T-helper 22 cell (primary cell): ENCODE results near the gene RPAP3.

Source experiments
- DNase-seq: peaks from one replicate; pipeline ENCODE4 v3.0.0-alpha.2; 2020; ENCODE audit warnings: low read depth

Gene RPAP3

GRCh38 chr12:47743311-47743860 is 37.6 kb upstream of the RPAP3 start:
- no peak for DNase-seq

DNA sequence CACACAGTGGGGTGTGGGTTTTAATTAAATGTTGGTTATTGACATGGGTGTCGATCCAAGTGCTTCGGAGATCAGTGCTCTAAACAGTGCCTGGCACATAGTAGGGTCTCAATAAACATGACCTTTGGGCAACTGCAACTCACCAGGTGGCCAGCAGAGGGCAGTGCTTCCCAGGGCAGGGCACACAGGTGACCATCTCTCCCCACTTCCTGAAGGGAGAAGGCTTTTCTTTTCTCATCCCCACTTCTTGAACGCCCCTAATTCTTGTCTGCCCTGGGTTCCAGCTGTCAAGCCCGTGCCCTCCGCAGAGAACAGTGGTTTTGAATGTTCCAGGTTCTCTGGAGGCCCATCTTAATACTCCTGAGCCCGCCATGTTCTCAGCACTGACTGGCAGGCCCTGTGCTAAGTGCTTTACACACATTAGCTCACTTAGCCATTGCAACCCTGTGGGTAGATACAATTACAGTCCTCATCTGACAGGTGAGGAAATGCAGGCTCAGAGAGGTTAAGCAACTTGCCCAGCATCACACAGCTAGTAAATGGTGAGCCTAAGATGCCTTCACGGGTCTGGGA is 36.5 kb upstream of the RPAP3 start:
- peak; percentile 36 for DNase-seq

DNA sequence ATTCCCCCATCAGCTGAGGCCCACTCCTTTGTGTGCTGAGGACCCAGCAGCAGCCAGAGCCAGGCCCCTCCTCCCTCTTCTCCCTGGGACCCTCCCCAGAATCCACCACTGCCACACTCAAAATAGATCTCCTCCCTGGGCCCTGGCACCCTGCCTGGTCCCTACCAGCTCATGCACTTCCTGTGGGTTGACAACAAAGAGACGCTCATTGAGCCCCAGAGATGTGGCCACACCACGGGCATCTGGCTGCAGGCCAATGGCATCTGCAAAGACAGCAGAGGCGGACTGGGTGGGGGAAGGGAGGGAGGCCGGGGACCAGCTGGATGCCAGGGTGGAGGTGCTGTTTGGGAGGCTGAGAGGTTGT is 35.5 kb upstream of the RPAP3 start:
- DNase-seq = peak; percentile 64

DNA sequence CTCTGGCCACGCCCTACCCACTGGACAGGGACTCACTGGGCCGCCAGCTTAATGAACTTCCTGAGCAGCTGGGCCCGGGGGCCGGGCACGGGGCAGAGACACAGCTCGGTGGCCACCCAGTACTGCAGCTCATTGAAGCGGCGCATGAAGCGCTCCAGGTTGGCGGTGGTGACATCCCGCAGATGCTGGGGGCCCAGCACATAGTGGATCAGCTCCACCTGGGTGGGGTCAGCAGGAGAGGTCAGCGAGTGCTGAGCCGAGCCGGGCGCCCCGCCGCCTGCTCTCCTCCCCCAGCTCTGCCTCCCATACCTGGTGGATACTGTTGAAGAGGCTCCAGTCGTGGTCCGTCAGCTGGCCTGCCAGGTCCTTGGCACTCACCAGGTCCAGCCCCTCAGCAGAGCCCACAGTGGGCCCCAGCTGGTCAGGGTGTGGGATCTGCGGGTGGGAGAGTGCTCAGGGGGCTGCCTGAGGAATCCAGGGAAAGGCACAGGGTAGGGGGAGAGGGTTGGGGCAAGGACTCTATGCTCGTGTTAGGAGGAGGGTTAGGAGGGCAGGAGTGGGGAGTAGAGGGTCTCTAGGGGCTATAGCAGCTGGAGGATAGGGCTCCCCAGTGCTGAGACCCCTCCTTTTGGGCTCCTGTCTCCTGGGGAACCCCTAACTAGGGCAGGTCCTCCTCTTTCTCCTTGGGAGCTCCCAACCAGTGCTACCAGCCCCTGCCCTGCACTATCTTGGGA is 34.9 kb upstream of the RPAP3 start:
- no peak for DNase-seq

- DNase-seq = no peak
These were observed 34.1 kb upstream of the RPAP3 start for GRCh38 chr12:47739979-47740378.

- no peak for DNase-seq
These were observed 33.5 kb upstream of the RPAP3 start for GRCh38 chr12:47739297-47739696.

DNA sequence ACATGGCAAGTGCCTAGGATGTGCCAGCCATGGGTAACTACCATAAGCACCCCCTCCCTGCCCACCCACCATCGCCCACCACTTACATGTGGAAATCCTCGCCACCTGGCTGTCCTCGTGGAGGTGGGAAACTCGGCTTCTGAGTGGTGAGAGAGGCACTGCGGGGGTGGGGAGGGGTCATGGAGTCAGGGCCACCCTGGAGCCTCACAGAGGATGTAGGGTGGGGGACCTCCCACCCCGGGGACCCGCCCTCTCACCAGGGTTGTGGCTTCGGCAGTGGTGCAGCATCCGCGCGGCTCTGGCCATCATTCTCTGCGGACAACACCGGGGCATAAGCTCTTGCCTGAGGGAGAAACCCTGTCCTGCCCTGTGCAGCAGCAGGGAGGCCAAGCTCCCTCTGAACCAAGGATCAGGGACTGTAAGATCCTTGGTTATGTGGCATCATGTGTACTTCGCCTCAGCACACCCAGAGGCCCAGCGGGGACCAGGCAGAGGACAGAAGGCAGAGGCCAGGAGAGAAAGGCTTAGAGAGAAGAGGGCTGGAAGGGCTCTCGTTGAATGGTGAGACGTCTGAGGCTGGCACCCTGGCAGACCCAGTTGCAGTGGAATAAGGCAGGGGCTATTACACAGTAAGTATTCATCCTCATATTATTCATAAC is 32.2 kb upstream of the RPAP3 start:
- DNase-seq = no peak

GRCh38 chr12:47736877-47737676 is 31.2 kb upstream of the RPAP3 start:
- no peak for DNase-seq

DNA sequence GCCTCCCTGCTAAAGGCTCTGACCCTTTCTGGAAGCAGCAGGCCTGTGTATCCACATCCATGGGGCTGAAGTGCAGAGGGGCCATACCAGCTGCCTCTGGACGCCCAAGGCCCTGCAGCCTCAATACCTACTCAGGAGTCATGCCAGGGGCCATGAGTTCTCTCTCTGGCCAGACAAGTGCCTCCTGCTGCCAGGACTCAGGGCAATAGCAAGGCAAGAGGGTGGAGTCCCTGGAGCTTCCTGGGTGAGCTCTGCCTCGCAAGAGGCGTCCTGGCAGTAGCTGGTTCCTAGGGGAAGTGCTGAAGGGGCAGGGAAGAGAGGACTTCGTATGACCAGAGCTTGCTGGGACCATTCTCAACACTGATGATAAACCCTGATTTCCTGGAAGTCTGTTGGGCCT is 30.4 kb upstream of the RPAP3 start:
- no peak for DNase-seq

GRCh38 chr12:47735649-47736048 is 29.8 kb upstream of the RPAP3 start:
- no peak for DNase-seq

DNA sequence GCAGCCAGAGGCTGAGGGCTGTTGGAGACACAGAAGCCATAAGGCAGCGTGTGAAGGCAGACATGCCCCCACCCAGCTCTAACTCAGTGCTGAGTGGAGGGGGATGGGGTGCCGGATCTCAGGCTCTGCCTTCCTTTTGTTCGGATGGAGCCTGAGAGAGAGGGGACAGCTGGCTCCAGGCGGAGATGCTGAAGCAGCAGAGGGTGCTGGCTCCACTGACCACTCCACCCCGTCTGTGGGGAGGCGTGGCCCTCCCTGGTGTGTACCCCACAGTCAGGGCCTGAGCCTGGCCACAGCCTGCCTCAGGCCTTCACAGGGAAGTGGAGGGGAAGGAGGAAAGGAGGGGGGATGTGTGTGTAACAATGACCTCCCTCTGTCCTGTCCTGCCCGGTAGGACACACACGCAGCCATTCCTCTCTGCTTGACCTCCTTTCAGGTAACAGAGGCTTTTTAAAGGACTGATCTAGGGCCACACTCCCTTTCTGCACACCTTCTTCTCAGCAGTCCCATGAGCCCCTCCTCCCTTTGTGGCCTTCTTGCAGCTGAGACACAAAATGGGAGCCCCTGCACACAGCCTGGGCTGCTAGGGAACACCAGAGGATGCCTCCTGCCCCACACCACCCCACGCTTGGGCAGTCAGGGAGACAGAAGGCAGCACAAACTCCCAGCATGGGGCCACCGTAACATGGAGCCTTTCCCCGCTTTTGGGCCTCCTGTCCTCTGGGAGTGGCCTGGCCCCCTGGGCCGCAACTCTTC is 29.1 kb upstream of the RPAP3 start:
- DNase-seq = no peak

DNA sequence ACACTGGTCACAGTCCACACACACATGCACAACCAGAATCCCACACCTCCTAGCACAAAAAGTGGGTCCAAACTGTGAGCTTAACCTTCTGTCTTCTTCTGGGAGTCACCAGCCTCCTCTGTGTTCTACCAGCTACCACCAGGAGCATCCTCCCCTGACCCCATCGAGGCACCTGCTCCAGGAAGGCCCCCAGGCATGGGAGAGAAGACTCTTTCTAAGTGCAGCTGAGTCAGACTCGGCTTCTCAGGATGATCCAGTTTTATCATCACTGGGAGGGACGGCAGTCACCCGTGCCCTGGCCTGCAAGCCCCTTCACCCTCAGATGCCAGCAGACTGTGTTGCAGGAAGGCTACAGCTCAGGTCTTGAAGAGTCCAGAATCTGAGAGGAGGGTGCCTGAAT is 27.3 kb upstream of the RPAP3 start:
- DNase-seq = no peak

- no peak for DNase-seq
These were observed 26.7 kb upstream of the RPAP3 start for GRCh38 chr12:47732504-47732903.

DNA sequence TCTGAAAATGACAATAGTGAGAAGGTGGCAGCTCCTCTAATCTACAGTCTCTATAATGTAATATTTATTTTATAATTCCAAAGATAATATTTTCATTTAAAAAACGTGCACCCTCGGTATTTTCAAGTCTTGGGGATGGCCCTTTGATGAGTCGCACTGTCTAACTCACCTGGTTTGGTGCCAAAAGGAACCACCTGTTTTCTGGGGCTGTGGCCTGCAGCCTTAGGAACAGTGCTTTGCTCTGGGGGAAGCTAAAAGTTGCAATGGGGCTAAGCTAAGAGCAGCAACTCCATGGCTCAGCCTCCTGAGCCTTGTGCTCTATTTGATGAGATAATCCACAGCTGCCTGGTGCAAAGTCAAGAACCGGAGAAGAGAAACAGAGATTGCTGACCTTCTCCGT is 25.9 kb upstream of the RPAP3 start:
- no peak for DNase-seq

GRCh38 chr12:47730341-47730744 is 24.5 kb upstream of the RPAP3 start:
- DNase-seq = no peak

- no peak for DNase-seq
These were observed 23.4 kb upstream of the RPAP3 start for GRCh38 chr12:47729233-47729632.

- DNase-seq = no peak
These were observed 20.1 kb upstream of the RPAP3 start for GRCh38 chr12:47725893-47726292.

DNA sequence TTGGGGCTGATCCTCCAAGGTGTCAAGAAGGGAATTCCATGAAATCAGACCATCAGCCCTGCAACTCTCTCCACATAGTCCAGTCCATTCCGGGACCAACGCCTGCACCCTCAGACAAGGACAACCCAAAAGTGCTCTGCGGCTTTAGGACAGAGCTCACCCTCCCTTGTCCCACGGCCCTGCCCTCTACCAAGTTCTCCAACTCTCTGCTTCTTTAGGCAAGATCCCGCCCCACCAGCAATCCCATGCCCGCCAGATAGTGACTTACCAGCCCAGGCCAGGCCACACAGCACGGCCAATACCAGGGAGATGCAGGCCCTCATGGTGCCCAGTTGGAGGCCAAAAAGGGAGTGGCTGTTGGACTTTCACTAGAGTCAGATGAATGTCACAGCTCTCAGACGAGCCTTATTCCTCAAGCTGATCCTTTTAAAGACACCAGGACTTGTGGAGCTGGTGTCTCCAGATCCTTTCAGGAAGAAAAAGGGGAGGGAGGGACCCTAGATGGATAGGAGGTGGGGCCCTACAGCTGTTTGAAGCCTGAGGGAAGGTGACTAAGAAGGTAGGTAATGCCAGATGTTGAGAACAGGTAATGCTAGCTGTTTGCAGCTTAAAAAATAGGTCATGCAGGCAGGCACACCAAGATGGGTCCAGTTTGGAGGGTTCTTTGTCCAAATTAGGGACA is 19.4 kb upstream of the RPAP3 start, which contains the start of gene ENDOU:
ENDOU (minus strand) TSS at position 400 of the 682 bp plus-strand sequence; CDS start at position 323, 77 bp downstream.
- DNase-seq = no peak

GRCh38 chr12:47722941-47723631 is 17.3 kb upstream of the RPAP3 start:
- DNase-seq = no peak

DNA sequence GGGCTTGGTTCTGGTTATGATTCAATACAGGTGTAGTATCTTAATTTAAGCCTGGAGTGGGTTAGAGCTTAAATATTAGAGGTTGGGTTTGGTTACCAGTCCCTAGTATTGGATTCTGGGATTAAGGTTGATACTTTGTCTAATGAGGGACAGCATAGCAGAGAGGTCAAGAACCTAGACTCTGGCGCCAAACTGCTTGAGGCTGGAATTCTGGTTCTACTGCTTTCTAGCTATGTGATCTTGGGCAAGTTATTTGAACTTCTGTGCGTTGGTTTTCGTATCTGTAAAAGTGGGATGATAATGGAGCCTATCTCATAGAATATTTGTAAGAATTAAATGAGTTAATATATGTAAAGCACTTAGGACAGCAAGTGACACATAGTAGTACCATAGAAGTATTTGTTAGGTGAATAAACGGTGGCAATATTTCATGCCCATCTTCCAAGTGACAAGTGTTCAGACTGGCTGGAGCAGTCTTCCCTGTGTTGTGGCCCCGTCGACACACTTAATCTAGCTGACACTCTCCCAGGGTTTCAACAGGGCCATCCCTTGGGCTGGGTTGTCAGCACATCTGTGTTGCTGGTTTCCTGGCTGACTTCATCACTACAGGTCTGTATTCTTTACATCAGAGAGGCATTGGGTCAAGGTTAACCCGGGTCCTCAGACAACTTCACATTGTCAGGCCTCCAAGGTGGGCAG is 16.5 kb upstream of the RPAP3 start:
- DNase-seq = no peak
